ENCODE data around the gene POU5F1.
"Not testable (repeated sequence)": the region's sequence is repeated elsewhere in the genome, so short reads cannot be mapped to it uniquely, and the experiment has no call there.

The POU5F1 gene

DNA sequence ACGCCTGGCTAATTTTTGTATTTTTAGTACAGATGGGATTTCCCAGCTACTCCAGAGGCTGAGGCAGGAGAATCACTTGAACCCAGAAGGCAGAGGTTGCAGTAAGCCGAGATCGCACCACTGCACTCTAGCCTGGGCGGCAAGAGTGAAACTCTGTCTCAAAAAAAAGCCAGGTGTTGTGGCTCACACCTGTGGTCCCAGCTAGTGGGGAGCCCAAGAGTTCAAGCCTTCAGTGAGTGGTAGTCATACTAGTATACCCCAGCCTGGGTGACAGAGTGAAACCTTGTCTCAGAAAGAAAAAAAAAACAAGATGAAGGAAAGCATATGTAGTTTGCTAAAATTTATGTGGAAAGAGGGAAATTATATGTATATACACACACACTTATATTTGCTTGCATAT lies 20.0 kb upstream of the POU5F1 start:
- DNase-seq (ENCODE audit: low read depth) = no peak

GRCh38 chr6:31189223-31189622 lies 18.7 kb upstream of the POU5F1 start:
- DNase-seq (ENCODE audit: low read depth) = not testable (repeated sequence)

GRCh38 chr6:31187780-31188194 lies 17.3 kb upstream of the POU5F1 start:
- no peak for DNase-seq (ENCODE audit: low read depth)

- DNase-seq (ENCODE audit: low read depth) = no peak
Observed at GRCh38 chr6:31186052-31186734, 15.7 kb upstream of the POU5F1 start.

- not testable (repeated sequence) for DNase-seq (ENCODE audit: low read depth)
Observed at GRCh38 chr6:31185695-31186051, 15.2 kb upstream of the POU5F1 start.

DNA sequence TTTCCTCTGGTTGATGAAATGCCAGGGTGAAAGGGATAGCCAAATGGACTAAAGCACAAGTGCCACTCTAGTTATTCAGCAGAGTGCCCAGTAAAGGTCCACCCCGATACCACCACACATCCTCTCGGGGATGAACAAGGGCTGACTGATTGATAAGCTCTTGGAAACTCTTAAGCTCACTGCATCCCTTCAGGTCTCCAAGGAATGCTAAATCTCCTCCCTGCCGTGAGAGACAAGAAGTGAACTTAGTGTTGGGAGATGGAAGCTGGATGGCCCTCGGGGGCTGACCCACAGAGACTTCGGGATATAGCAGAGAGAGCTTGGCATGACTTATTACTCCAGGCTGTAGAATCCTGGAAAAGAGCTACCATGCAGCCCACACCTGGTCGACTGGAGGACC lies 13.4 kb upstream of the POU5F1 start:
- not testable (repeated sequence) for DNase-seq (ENCODE audit: low read depth)

- DNase-seq (ENCODE audit: low read depth) = not testable (repeated sequence)
Observed at GRCh38 chr6:31183287-31183686, 12.8 kb upstream of the POU5F1 start.

DNA sequence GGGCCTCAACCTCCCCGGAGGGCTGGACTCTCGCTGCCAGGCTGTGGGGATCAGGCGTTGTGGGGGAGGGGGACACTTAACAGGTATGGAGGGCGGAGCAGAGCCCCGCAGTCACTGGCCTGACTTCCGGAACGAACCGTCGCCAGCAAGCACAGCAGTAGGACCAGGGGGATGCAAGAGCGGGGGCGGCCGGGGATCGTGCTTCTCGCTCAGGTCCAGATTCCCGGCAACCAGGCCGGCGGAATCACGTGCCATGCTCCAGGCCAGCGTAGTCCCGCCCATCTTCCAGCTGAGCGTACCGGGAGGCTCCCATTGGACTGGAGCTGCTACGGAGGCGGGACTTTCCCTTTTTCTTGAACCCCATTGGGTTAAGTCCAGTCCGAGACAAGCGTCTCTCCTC lies 10.0 kb upstream of the POU5F1 start:
- peak; percentile 81 for DNase-seq (ENCODE audit: low read depth)

DNA sequence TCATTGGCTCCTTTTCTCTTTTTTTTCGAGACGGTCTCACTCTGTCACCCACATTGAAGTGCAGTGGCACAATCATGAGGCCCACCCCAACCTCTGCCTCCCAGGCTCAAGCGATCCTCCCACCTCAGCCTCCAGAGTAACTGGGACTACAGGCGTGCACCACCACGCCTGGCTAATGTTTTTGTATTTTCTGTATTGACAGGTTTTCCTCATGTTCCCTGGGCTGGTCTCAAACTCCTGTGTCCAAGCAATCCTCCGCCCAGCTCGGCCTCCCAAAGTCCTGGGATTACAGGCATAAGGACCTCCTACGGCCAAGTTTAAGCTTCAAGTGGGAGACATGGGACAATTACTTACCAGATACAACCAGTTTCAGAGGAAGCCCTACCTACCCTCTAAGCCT lies 9.4 kb upstream of the POU5F1 start:
- DNase-seq (ENCODE audit: low read depth) = no peak

DNA sequence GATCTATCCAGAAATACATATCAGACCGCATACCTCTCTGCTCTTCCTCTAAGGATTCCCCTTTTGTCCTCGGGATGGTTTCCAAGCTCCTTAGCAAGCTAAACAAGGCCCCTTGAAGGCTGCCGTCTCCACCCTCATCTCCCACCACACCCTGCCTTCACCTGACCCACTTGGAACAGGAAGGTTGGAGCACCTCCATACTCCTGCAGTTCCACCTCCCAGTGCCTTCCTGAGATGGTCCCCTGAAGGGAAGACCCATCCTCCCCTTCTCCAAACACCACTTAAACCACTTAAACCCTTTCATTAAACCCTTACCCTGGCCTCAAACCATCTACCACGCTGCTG lies 8.5 kb upstream of the POU5F1 start:
- DNase-seq (ENCODE audit: low read depth) = no peak

DNA sequence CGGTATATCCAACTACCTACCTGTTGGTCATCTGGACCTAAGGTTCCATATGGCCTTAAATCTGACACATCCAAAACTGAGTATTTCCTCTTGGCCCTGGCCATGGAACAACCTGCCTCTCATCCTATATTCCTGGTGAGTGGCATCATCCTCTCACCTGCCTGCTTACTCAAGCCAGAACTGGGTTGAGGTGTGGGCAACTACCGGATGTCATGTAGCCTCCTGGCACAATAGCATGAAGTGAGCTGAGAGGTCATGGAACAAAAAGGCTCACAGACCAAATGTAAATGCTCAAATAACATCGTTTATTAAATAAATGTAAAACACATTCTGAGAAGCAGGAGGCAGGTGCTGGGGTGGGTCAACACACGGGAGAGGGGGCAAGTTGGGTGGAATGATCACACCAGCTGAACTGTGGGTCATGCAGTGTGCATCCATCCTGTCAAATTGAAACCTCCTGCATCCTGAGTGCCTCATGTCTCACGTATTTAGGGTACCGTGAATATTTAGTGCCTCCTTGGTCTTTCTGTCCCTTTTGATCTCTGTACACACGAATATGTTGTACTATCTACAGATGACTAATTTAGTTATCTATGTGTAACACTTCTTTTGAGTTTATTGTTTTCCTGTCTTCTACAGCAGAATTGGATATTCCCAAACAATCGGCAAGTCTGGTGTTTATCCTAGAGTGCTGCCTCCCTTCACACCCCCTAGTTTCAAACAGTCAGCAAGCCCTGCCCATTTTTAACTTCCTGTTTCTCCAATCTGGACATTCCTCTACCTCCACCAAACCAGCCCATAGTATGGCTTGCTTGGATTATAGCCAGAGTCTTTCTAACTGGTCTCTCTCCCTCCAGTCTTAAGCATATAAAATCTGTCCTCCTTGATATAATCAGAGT lies 7.9 kb upstream of the POU5F1 start:
- no peak for DNase-seq (ENCODE audit: low read depth)

DNA sequence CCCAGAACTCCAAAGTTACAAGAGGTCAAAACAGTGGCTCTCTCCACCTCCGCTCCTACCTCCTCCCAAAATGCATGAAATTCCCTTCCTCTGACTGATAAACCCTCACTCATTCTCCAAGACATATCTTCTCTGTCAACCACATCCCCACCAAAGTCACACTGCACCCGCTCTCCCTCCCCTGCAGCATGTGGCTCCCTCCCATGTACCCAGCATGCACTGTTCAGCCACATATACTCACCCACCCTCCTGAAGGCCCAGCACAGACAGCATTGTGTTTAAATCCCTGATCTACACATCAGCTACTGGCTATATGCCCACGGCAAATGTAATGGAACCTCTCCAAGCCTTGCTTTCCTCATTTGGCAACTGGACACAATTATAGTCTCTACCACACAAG lies 5.5 kb upstream of the POU5F1 start:
- DNase-seq (ENCODE audit: low read depth) = peak; percentile 58

GRCh38 chr6:31174378-31174777 lies 3.9 kb upstream of the POU5F1 start:
- no peak for DNase-seq (ENCODE audit: low read depth)

DNA sequence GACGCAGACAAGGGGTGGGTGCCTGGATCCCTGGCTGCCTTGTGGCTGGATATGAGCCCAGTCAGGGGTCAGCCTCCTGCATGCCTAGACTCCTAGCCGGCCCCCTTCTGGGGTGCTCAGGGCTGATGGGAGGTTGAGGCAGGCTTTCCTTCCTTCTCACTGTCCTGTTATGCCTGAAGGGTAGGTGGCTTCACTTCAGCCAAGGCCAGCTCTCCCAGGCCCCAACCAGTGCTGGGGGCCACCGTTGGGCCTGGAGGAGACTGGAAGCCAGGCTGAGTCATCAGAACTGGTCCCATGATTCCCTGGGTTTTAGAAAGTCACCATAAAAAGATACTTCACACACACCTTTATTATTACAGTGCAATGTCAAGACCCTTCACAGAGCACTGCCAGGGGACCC lies 2.9 kb upstream of the POU5F1 start:
- no peak for DNase-seq (ENCODE audit: low read depth)

DNA sequence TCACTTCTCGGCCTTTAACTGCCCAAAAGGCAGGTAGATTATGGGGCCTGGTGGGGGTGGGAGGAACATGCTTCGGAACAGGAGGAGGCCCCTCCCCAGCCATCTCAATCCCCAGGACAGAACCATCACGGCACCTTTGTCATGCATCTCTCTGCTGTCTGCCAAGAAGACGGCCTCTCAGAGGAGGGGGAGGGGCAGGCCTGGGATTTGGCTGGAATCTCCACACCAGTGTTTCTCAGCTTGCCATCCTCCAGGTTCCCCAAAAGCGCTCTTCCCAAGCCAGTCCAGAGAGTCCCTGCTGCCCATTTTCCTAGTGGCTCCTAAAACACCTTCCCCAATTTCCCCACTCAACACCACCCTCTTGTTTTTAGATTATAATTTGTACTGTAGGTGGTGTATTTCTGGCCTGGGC lies 2.5 kb upstream of the POU5F1 start:
- DNase-seq (ENCODE audit: low read depth) = no peak

DNA sequence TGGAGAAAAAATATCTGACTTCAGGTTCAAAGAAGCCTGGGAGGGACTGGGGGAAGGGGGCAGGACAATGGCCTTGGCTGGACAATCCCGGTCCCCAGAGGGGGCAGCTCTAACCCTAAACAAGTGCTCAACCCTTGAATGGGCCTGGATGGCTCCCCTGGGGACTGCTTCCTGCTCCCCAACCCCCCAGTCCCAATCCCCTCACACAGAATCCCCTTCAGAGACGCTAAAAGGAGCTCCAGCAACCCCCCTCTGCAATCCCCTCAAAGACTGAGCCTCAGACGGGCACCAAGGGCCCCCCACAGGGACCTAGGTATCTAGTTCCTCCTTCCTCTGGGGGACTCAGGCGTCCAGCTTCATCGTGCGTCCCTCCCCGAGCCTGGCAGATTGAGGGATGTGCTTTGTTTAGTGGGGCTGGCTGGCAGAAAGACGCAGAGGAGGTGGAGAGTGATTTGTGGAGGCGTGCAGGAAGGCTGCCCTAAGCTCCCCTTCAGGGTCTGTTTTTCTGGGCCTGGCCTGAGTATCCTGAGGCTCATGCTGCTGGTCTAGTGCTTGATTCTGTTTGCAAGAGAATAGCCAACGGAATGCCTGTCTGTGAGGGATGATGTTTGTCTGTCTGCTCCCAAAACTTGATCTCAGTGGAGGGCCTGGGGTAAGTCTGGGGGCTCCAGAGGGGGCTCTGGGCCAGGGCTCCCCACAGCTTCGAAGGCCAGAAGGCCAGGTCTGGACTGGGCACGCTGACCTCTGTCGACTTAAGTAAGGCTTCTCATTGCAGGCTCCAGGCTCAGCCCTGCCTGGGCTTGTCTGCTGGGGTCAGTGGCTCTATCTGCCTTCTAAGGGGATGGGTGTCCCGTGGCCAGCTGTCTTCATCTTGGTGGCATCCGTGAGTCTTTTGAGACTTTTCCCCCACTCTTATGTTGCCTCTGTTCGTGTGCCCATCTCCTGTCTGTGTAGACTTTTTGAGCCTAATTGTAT lies 1.7 kb upstream of the POU5F1 start:
- no peak for DNase-seq (ENCODE audit: low read depth)

DNA sequence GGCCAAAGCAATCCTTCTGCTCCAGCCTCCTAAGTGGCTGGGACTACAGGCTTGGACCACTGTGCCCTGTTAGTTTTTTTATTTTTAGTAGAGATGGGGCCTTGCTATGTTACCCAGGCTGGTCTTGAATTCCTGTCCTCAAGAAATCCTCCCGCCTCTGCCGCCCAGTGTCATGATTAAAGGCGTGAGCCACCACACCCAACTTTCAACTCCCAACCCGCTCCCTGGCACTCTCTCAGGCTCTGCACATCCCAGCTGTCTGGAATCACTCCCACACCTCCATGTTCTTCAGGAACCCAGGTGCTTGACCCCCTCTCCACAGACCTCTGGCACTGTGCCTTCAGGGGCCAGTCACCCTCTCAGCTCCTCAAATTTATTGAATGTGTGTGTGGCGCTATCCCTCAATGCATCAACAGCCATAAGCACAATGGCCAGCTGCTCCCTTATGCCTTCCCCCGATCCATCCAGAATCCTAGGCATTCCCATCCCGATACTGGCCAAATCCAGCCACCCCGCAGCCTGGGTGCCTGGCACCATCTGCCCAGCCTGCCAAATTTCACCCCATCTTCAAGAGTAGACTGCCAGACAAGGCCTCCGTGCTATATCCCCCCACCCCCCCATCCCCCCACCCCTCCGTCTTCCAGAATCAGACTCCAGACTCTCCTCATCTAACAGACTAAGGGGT lies 647 bp upstream of the POU5F1 start:
- no peak for DNase-seq (ENCODE audit: low read depth)

GRCh38 chr6:31169858-31170599 lies 453 bp downstream of the POU5F1 start:
- DNase-seq (ENCODE audit: low read depth) = not testable (repeated sequence)

DNA sequence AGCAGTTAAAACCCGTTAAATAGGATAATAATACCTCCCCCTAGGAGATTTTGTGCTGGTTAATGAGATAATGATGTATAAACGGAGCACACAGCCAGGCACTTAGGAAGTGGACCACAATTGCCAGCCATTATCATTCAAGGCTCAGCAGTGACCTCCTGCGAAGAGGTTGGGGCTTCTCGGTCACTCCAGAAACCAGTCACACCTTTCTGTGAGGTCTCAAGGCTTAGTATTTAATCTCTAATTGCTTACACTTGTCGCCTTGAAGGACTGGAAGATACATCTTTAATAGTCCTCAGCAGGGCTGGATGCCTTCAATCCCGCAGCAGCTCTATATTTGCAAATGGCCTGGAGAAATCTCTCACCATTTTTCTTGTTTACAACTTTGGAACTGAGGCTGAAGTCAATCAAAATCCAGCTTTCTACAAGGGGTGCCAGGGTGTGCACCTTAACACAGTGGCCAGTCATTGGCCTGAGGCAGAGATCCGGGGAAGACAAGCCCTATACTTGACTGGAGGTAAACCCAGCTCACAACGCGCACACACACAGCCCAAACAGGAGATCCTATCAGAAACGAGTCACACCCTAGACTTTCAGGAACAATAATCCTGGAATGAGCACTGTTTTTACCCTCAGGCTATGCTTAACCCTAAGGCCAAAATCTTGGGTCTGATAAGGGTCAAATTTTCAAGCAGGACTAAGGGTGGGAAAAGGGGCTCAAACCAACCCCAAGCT lies 1.2 kb downstream of the POU5F1 start:
- peak; percentile 23 for DNase-seq (ENCODE audit: low read depth)

- no peak for DNase-seq (ENCODE audit: low read depth)
Observed at GRCh38 chr6:31168606-31169005, 1.9 kb downstream of the POU5F1 start.

Data from ELR (cell line).